K562 (cell line): ENCODE data around the gene DENND1A. TPM values are rescaled to one million over a fixed set of nuclear protein-coding genes. Genes with fewer than 3 reads are reported as not detected.

Experiments used
- ATAC-seq: fragments of 200-7000 bp; cut with Tn5 transposase; 3 replicates; pipeline ENCODE4 v1.9.1; 2020; ENCODE audit warnings: moderate library complexity
- BruUV-seq: library from RNA; stranded (reverse); fragments of 400-500 nt; replicated peaks from 2 replicates; lab custom pipeline; 2021; lab: Mats Ljungman, UMichigan
- CTCF ChIA-PET: fragments of 300-600 bp; formaldehyde crosslinking; extraction: SDS; loops from one replicate; lab custom pipeline; 2021; ENCODE audit warnings: low intra/inter-chr PET ratio; lab: Yijun Ruan, JAX
- POLR2A ChIA-PET: fragments of 300-600, 350-650 bp; sonication (Branson Sonifier 250); formaldehyde crosslinking; extraction: SDS; loops from one replicate; lab custom pipeline; 2021; ENCODE audit warnings: antibody characterized with exemption, inconsistent platforms; lab: Yijun Ruan, JAX
- DNase-seq, 4 experiments: peaks; one replicate each; pipeline versions ENCODE4 v3.0.0 to v3.0.0-alpha.2; 2011 to 2018; ENCODE audit warnings: low spot score in 3 of 4, mixed read lengths in 3 of 4; ENCODE audit errors: extremely low read depth in 1 of 4
- FAIRE-seq: peaks from 2 replicates; lab custom pipeline; 2011; peaks lifted over from hg19 to GRCh38; lab: Jason Lieb, UNC
- H2AFZ ChIP-seq: 2 replicates; pipeline ENCODE4 v1.6.0; 2011; ENCODE audit warnings: low read depth, low read length, control low read depth, inconsistent platforms
- H3K27ac ChIP-seq: fragments of 200-600 bp; 3 replicates; pipeline ENCODE4 v1.8.0; 2011; ENCODE audit warnings: low read depth, mild to moderate bottlenecking, control low read depth, inconsistent platforms, low read length, moderate library complexity, mixed read lengths; ENCODE audit errors: extremely low read depth
- H3K27me3 ChIP-seq, 2 experiments: fragments of 300-600 bp in 1 of 2; 2 replicates in 1 of 2; 3 replicates in 1 of 2; pipeline versions ENCODE4 v1.6.0 to v1.8.0; 2011; ENCODE audit warnings: inconsistent platforms in 2 of 2, low read length in 2 of 2, mild to moderate bottlenecking in 1 of 2, mixed read lengths in 1 of 2, moderate library complexity in 1 of 2; ENCODE audit not compliant: control insufficient read depth in 2 of 2, insufficient read depth in 2 of 2
- H3K36me3 ChIP-seq: fragments of 300-600 bp; 3 replicates; pipeline ENCODE4 v1.8.0; 2011; ENCODE audit warnings: mild to moderate bottlenecking, low read length, inconsistent platforms; ENCODE audit not compliant: control insufficient read depth, insufficient read depth
- H3K4me1 ChIP-seq, 2 experiments: fragments of 200-600 bp in 1 of 2; replicated peaks in 1 of 2; 2 replicates in 1 of 2; 3 replicates in 1 of 2; pipeline versions ENCODE4 v1.5.1 to v1.8.0; 2011; ENCODE audit warnings: inconsistent platforms in 2 of 2, low read length in 2 of 2, mild to moderate bottlenecking in 1 of 2, mixed read lengths in 1 of 2, moderate library complexity in 1 of 2; ENCODE audit not compliant: control insufficient read depth in 2 of 2, insufficient read depth in 2 of 2
- H3K4me2 ChIP-seq: 2 replicates; pipeline ENCODE4 v1.6.1; 2011; ENCODE audit warnings: low read length, control low read depth, inconsistent platforms, mixed read lengths; ENCODE audit not compliant: insufficient read depth
- H3K4me3 ChIP-seq: fragments of 200-600 bp; sonication (generic), shearing (Covaris generic); 2 replicates; pipeline ENCODE4 v1.5.1; 2016; ENCODE audit warnings: control low read depth, inconsistent platforms
- H3K79me2 ChIP-seq: fragments of 200-600 bp; 3 replicates; pipeline ENCODE4 v1.8.0; 2011; ENCODE audit warnings: low read length, inconsistent platforms; ENCODE audit not compliant: control insufficient read depth, insufficient read depth
- H3K9ac ChIP-seq, 2 experiments: 2 replicates each; pipeline versions ENCODE4 v1.6.0 to v1.6.1; 2011; ENCODE audit warnings: low read depth in 2 of 2, low read length in 2 of 2, control low read depth in 1 of 2, inconsistent platforms in 1 of 2, mild to moderate bottlenecking in 1 of 2, mixed read lengths in 1 of 2; ENCODE audit not compliant: insufficient read depth in 1 of 2
- H3K9me1 ChIP-seq: one replicate; pipeline ENCODE4 v1.6.0; 2011; ENCODE audit warnings: inconsistent platforms, mild to moderate bottlenecking, low read length, moderate library complexity; ENCODE audit not compliant: control insufficient read depth, insufficient read depth
- H3K9me3 ChIP-seq: replicated peaks from 2 replicates; pipeline ENCODE4 v1.5.1; 2011; ENCODE audit warnings: low read depth, low read length, inconsistent platforms; ENCODE audit not compliant: control insufficient read depth, insufficient read depth
- H4K20me1 ChIP-seq: replicated peaks from 2 replicates; pipeline ENCODE4 v1.6.1; 2011; ENCODE audit warnings: low read length, inconsistent platforms, mixed read lengths; ENCODE audit not compliant: control insufficient read depth, insufficient read depth
- AFF1 ChIP-seq, 2 experiments: fragments of 450-650 bp; IDR thresholded peaks; 2 replicates each; pipeline ENCODE4 v1.6.1; 2018; ENCODE audit warnings: mild to moderate bottlenecking in 2 of 2, low read depth in 1 of 2; ENCODE audit not compliant: partially characterized antibody in 2 of 2
- ARNT ChIP-seq, 2 experiments: fragments of 450-650 bp; IDR thresholded peaks; 2 replicates each; pipeline ENCODE4 v1.6.1; 2016; ENCODE audit warnings: mild to moderate bottlenecking in 1 of 2
- ELF2 ChIP-seq: fragments of 250-450 bp; sonication (Bioruptor Pico); IDR thresholded peaks from 2 replicates; pipeline ENCODE4 v1.5.0; 2021; ENCODE audit warnings: mild to moderate bottlenecking
- FOXJ3 ChIP-seq: sonication (generic); formaldehyde crosslinking; IDR thresholded peaks from 2 replicates; pipeline ENCODE4 v1.4.0; 2020; ENCODE audit warnings: mild to moderate bottlenecking, missing genetic modification reagents
- ILK ChIP-seq: fragments of 450-650 bp; IDR thresholded peaks from 2 replicates; pipeline ENCODE4 v1.6.1; 2016; ENCODE audit warnings: missing genetic modification characterization, low read depth, mild to moderate bottlenecking, missing compliant biosample characterization, moderate library complexity, borderline replicate concordance
- MTA2 ChIP-seq: fragments of 450-650 bp; IDR thresholded peaks from 2 replicates; pipeline ENCODE4 v1.6.1; 2016; ENCODE audit warnings: low read depth
- NR2F6 ChIP-seq: fragments of 450-650 bp; formaldehyde crosslinking; IDR thresholded peaks from 2 replicates; pipeline ENCODE4 v1.4.0; 2020; ENCODE audit warnings: mild to moderate bottlenecking
- SMAD1 ChIP-seq: fragments of 150-350 bp; IDR thresholded peaks from 2 replicates; pipeline ENCODE4 v1.6.1; 2014; ENCODE audit warnings: low read length, low read depth; ENCODE audit not compliant: partially characterized antibody
- TFE3 ChIP-seq: fragments of 450-650 bp; formaldehyde crosslinking; IDR thresholded peaks from 2 replicates; pipeline ENCODE4 v1.4.0; 2020; ENCODE audit warnings: mild to moderate bottlenecking, mixed read lengths
- ZNF274 ChIP-seq: IDR thresholded peaks from 2 replicates; pipeline ENCODE4 v1.6.1; 2011; ENCODE audit warnings: low read depth, mild to moderate bottlenecking, low read length, moderate library complexity, borderline replicate concordance
- ZNF398 ChIP-seq: fragments of 250-450 bp; sonication (Bioruptor Pico); IDR thresholded peaks from 2 replicates; pipeline ENCODE4 v1.8.0; 2021; ENCODE audit warnings: moderate library complexity, mild to moderate bottlenecking, inconsistent platforms
- ZNF639 ChIP-seq, 2 experiments: fragments of 200-800 bp in 1 of 2; sonication (Bioruptor generic) in 1 of 2; sonication (generic) in 1 of 2; formaldehyde crosslinking in 1 of 2; IDR thresholded peaks in 1 of 2; conservative IDR thresholded peaks in 1 of 2; 2 replicates each; pipeline versions ENCODE4 v1.5.0 to v1.6.1; 2016 to 2020; ENCODE audit warnings: missing compliant biosample characterization in 1 of 2, missing genetic modification characterization in 1 of 2, missing genetic modification reagents in 1 of 2
- ZNF699 ChIP-seq: fragments of 250-450 bp; sonication (Bioruptor Pico); IDR thresholded peaks from 2 replicates; pipeline ENCODE4 v1.8.0; 2021; ENCODE audit warnings: mild to moderate bottlenecking, moderate library complexity; ENCODE audit not compliant: insufficient replicate concordance
- WGBS: fragments of 100-300 bp; shearing (Covaris generic); methylation state at CpG from one replicate; pipeline ENCODE4 v1.1.6; 2016; ENCODE audit warnings: low coverage, mixed read lengths; ENCODE audit not compliant: insufficient coverage; ENCODE audit errors: missing lambda C conversion rate; 5-methylcytosine and 5-hydroxymethylcytosine counted together
- in situ Hi-C: fragments of 300-500 bp; cut with MboI; formaldehyde crosslinking; loops from 4 replicates; pipeline ENCODE4 v1.15.0; 2018; ENCODE audit warnings: inconsistent platforms, mixed read lengths
- intact Hi-C: fragments of 100-400 bp; cut with micrococcal nuclease; formaldehyde crosslinking; loops from 2 replicates; pipeline ENCODE4 v1.14.2; 2022
- polyA plus RNA-seq, 8 experiments: library from polyadenylated mRNA; depleted of rRNA in 4 of 8; stranded (reverse) in 5 of 8; unstranded in 3 of 8; fragments of >200 nt; fragmentation: Nextera tagmentation in 2 of 8; fragmentation: Illumina TruSeq in 1 of 8; extraction: Ambion mirVana in 2 of 8; extraction: Trizol in 1 of 8; gene quantifications; 2 replicates each; pipeline versions ENCODE4 v1.2.1 to v1.2.3, GENCODE V29; 2011 to 2014; ENCODE audit warnings: inconsistent platforms in 1 of 8, missing spikeins in 1 of 8
- total RNA-seq, 7 experiments: library from RNA; depleted of rRNA in 6 of 7; stranded (reverse); fragments of >200 nt in 6 of 7; fragmentation: Illumina TruSeq in 2 of 7; extraction: Trizol in 2 of 7; gene quantifications; 2 replicates each; pipeline versions ENCODE4 v1.2.1 to v1.2.3, GENCODE V29; 2011 to 2021; ENCODE audit warnings: low replicate concordance in 1 of 7

The DENND1A gene
- total and polyA plus RNA-seq, 9 of the 15 experiments (the other 6 are each of a cell fraction or from before 2014, with no cell fraction given), result 7.6 to 29.5 (median 15.7) TPM

GRCh38 chr9:123643518-123643917 lies 286.4 kb downstream of the DENND1A start:
- H2AFZ ChIP-seq, result no peak overlapping the region
- H3K9ac ChIP-seq, result no peak overlapping the region
- no TSS peak for BruUV-seq
- CTCF ChIA-PET, result no interaction called here
- no peak for DNase-seq
- H3K4me2 ChIP-seq, result no peak overlapping the region
- intact Hi-C loops, result no loop called here
- POLR2A ChIA-PET, result interaction anchor here (2.2 kb wide), 1 partner anchor 12 kb away, joined by 8 read pairs; no protein-coding TSS in a partner anchor
- ATAC-seq, result no peak
- H3K4me3 ChIP-seq, result no peak overlapping the region
- 0 out of 2 replicates have a peak, but pooled peaks cover 5% of the 10 kb centered on the region for H4K20me1 ChIP-seq
- H3K9me3 ChIP-seq, result no peaks in the 10 kb centered on the region
- in situ Hi-C loops, result no loop called here
- H3K36me3 ChIP-seq, result no peaks in the 10 kb centered on the region
- WGBS, result 91% methylated on average over 9 of the region's 9 CpGs
- no peaks in the 10 kb centered on the region for H3K27me3 ChIP-seq
- no peaks in the 10 kb centered on the region for H3K9me1 ChIP-seq
- peaks cover 6 to 7% of the 10 kb centered on the region in 2 experiments; a peak in 3 of 5 replicates for H3K4me1 ChIP-seq
- H3K27ac ChIP-seq, result no peak overlapping the region
- no peaks in the 10 kb centered on the region for H3K79me2 ChIP-seq
- no peak for FAIRE-seq
- TF ChIP-seq ILK (tag) (no peak), ZNF699 (no peak), FOXJ3 (CRISPR knock-in tag) (no peak), ZNF398 (CRISPR knock-in tag) (no peak), AFF1 (IDR thresholded peaks at IDR 0.05; ENCODE audit: low read depth in 1 of 2, partially characterized antibody in 2 of 2) (no peak), ZNF639 (CRISPR knock-in tag; conservative IDR thresholded peaks at IDR 0.05 in 1 of 2, IDR thresholded peaks at IDR 0.05 in 1 of 2) (no peak), NR2F6 (no peak), ELF2 (CRISPR knock-in tag) (no peak), MTA2 (no peak), ARNT (IDR thresholded peaks at IDR 0.05) (no peak), ZNF274 (no peak), TFE3 (CRISPR knock-in tag) (no peak), SMAD1 (no peak)
